IPS-18a (cell line): ENCODE results near the gene TMEM106C.
"Not testable (repeated sequence)": the region's sequence is repeated elsewhere in the genome, so short reads cannot be mapped to it uniquely, and the experiment has no call there.

Source experiments
- H3K27ac ChIP-seq: one replicate; pipeline ENCODE4 v1.5.1; 2013; ENCODE audit warnings: low read length
- H3K27me3 ChIP-seq: one replicate; pipeline ENCODE4 v1.6.1; 2013; ENCODE audit warnings: mild to moderate bottlenecking, low read length; ENCODE audit not compliant: control insufficient read depth, insufficient read depth
- H3K36me3 ChIP-seq: one replicate; pipeline ENCODE4 v1.6.1; 2013; ENCODE audit warnings: low read depth, low read length; ENCODE audit not compliant: control insufficient read depth
- H3K4me1 ChIP-seq: one replicate; pipeline ENCODE4 v1.6.1; 2013; ENCODE audit warnings: low read depth, low read length; ENCODE audit not compliant: control insufficient read depth
- H3K4me3 ChIP-seq: one replicate; pipeline ENCODE4 v1.5.1; 2013; ENCODE audit warnings: low read length
- H3K9ac ChIP-seq: one replicate; pipeline ENCODE4 v1.6.1; 2013; ENCODE audit warnings: mild to moderate bottlenecking, low read length, moderate library complexity
- H3K9me3 ChIP-seq: one replicate; pipeline ENCODE4 v1.6.1; 2013; ENCODE audit warnings: low read depth, low read length; ENCODE audit not compliant: control insufficient read depth

TMEM106C gene

GRCh38 chr12:47954058-47954457 is 9.3 kb upstream of the TMEM106C start:
- Histone ChIP-seq H3K36me3 (no peaks in the 10 kb centered on the region), H3K4me1 (no peaks in the 10 kb centered on the region), H3K4me3 (no peak overlapping the region), H3K9me3 (peaks cover 7% of the 10 kb centered on the region), H3K9ac (no peak overlapping the region), H3K27ac (no peak overlapping the region), H3K27me3 (no peaks in the 10 kb centered on the region)

- Histone ChIP-seq H3K4me1 (no peaks in the 10 kb centered on the region), H3K27me3 (no peaks in the 10 kb centered on the region), H3K9me3 (peaks cover 7% of the 10 kb centered on the region), H3K9ac (no peak overlapping the region), H3K4me3 (no peak overlapping the region), H3K36me3 (no peaks in the 10 kb centered on the region), H3K27ac (no peak overlapping the region)
Measured at GRCh38 chr12:47954467-47955045, 8.8 kb upstream of the TMEM106C start.

DNA sequence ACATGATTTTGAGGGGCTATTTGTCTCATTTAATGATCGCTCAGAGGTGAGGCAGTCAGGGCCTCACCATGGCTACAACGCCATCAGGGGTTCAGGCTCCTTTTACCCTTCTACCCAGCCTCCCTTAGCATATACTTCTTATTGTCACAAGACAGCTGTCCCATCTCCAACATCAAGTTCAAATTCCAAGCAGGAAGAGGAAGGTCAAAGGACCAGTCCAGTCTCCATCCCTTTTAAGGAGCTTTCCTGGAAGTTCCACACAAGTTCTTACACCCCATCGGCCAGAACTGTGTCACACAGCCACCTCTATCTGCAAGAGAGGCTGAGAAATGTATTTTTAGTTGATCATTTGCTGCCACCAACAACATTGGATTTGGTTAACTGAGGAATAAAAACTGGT is 8.3 kb upstream of the TMEM106C start:
- Histone ChIP-seq H3K27ac (no peak overlapping the region), H3K9ac (no peak overlapping the region), H3K36me3 (no peaks in the 10 kb centered on the region), H3K9me3 (peaks cover 7% of the 10 kb centered on the region), H3K27me3 (no peaks in the 10 kb centered on the region), H3K4me3 (no peak overlapping the region), H3K4me1 (no peaks in the 10 kb centered on the region)

DNA sequence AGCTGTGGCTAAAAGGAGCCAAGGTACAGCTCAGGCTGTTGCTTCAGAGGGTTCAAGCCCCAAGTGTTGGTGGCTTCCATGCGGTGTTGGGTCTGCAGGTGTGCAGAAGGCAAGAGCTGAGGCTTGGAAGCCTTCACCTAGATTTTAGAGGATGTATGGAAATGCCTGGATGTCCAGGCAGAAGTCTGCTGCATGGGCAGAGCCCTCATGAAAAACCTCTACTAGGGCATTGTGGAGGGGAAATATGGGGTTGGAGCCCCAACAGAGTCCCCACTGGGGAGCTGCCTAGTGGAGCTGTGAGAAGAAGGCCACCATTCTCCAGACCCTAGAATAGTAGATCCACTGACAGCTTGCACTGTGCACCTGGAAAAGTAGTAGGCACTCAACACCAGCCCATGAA is 5.7 kb upstream of the TMEM106C start:
- not testable (repeated sequence) for H3K4me3 ChIP-seq, H3K27me3 ChIP-seq, H3K27ac ChIP-seq, H3K9me3 ChIP-seq, H3K9ac ChIP-seq, H3K4me1 ChIP-seq, H3K36me3 ChIP-seq

DNA sequence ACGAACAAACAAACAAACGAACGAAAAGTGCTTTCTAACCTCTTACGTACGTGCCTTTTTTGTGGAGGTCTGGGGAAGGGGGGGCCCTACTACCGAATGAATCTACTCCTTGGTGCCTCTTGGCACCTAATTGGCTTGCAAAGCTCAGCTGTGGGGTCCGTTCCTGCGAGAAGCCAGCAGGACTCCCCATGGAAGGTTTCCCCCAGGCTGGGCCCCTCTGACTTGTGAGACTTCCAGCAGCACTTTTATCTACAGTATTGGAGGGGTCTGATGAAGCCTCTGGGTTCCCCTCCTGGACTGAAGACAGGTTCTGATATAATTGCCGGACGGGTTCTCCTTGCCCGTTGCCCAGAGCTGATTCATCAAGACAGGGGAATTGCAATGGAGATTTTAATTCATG is 1.2 kb upstream of the TMEM106C start:
- peaks cover 9% of the 10 kb centered on the region for H3K4me1 ChIP-seq
- H3K27me3 ChIP-seq, result peaks cover 39% of the 10 kb centered on the region
- no peak overlapping the region for H3K4me3 ChIP-seq
- no peaks in the 10 kb centered on the region for H3K36me3 ChIP-seq
- peaks cover 7% of the 10 kb centered on the region for H3K9me3 ChIP-seq
- H3K9ac ChIP-seq, result no peak overlapping the region
- H3K27ac ChIP-seq, result no peak overlapping the region

DNA sequence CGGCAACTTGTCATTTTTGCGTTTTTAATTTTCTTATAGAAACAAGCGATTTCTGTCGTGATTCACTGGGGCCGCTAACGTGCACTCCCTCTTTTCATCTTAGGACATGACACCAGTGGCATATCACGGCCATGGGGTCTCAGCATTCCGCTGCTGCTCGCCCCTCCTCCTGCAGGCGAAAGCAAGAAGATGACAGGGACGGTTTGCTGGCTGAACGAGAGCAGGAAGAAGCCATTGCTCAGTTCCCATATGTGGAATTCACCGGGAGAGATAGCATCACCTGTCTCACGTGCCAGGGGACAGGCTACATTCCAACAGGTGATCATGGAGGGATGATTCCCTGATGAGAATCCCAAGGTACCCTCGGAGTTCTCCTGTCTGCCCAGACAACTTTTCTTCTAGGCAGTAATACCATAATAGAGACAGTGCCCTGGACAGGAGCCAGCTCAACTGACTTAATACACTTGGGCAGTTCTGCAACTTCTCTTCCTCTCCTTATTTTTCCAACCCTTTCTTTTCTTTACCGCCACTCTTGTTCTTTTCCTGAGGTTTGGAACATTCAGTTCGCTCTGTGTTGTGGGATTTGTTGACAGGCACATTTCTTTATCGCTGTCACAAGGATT is 821 bp downstream of the TMEM106C start:
- Histone ChIP-seq H3K36me3 (no peaks in the 10 kb centered on the region), H3K27me3 (peaks cover 39% of the 10 kb centered on the region), H3K9me3 (no peaks in the 10 kb centered on the region), H3K4me1 (peaks cover 9% of the 10 kb centered on the region), H3K9ac (no peak overlapping the region), H3K27ac (no peak overlapping the region), H3K4me3 (peak overlapping the region; percentile 60)

DNA sequence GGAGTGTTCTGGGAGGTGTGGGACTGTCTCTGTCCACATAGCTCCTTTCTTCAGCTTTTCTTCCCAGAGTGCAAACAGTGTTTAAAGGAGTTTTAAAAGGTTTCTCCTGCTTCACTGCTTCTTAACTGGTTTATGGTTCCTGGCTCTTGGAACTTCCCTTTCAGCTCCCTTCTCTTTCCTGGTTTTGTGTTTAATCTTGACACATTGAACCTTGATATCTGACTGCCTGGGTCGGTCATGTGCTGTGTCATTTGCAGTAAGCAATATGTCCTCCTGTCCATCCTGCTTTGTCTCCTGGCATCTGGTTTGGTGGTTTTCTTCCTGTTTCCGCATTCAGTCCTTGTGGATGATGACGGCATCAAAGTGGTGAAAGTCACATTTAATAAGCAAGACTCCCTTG is 2.2 kb downstream of the TMEM106C start:
- Histone ChIP-seq H3K36me3 (no peaks in the 10 kb centered on the region), H3K9me3 (no peaks in the 10 kb centered on the region)

DNA sequence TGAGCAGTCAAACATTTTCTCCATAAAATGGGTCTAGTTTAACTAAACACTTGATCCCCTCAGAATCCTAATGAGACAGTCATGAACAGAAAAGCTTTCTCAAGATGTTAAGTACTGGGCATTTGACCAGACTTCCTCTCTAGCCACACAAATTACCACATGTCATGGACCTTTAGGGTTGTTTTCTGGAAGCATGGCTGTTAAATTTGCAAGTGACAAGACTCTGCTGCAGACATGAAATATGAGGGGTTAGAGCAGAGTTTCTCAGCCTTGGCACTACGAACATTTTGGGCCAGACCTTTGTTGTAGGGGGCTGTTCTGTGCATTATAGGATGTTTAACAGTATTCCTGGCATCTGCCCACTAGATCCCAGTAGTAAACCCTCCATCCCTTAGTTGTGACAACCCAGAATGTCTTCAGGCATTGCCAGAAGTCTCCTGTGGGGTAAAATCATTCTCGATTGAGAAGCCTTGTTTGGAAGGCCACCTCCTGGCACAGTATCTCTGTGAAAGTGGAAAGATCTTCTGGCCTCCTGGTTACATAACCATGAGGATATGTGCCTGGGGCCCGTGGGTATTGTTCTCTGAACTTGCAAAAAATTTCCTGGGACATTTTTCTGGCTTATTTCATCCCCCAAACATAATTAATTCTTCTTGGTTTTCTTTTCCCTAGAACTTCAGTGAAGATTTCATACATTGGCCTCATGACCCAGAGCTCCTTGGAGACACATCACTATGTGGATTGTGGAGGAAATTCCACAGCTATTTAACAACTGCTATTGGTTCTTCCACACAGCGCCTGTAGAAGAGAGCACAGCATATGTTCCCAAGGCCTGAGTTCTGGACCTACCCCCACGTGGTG is 4.3 kb downstream of the TMEM106C start:
- no peaks in the 10 kb centered on the region for H3K36me3 ChIP-seq
- H3K4me1 ChIP-seq, result peaks cover 9% of the 10 kb centered on the region

More for the DNA sequence above, 2.2 kb downstream of the TMEM106C start:
- Histone ChIP-seq H3K27me3 (peaks cover 42% of the 10 kb centered on the region), H3K9ac (no peak overlapping the region), H3K4me3 (no peak overlapping the region), H3K4me1 (peaks cover 9% of the 10 kb centered on the region), H3K27ac (no peak overlapping the region)

DNA sequence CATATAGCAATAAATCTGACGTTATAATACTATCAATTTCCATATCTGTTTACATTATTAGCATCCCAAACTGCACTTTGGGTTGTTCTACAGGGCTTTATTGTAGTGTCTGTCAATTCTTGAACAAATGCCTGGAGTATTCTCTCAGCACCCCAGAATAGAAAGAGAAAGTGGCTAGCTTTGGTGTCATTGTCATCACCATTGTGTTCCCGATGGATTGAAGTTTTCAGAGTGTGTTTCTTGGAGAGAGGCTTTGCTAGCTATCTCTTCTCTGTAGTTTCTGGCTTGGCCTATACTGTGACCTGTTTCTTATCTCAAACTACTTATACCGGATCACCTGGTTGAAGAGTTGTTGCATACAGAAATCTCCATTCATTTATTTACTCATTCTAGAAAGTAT is 6.4 kb downstream of the TMEM106C start:
- H3K9me3 ChIP-seq, result no peaks in the 10 kb centered on the region
- peaks cover 16% of the 10 kb centered on the region for H3K27me3 ChIP-seq
- no peak overlapping the region for H3K27ac ChIP-seq
- H3K4me1 ChIP-seq, result no peaks in the 10 kb centered on the region
- no peaks in the 10 kb centered on the region for H3K36me3 ChIP-seq
- no peak overlapping the region for H3K4me3 ChIP-seq
- H3K9ac ChIP-seq, result no peak overlapping the region

More for the DNA sequence above, 4.3 kb downstream of the TMEM106C start:
- Histone ChIP-seq H3K9ac (no peak overlapping the region), H3K27me3 (peaks cover 34% of the 10 kb centered on the region), H3K27ac (no peak overlapping the region), H3K9me3 (no peaks in the 10 kb centered on the region), H3K4me3 (no peak overlapping the region)

DNA sequence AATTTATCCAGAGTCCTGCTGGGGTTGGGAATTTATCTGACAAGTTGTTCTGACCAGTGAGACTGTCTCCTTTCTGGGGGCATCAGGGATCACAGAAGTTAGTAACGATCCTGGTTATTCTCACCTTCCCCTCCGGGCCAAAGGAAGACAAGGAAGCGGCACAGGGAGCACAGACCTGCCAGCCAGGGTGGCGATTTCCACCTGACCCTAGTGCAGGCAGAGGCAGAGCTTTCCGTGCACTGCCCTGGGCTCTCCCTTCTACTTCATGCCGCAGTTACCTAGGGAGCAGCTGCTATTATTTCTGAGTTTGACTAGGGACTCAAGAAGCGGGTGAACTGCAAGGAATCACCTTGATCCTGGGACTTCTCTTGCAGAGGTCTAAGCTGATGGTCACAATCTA is 7.4 kb downstream of the TMEM106C start:
- H3K4me3 ChIP-seq, result no peak overlapping the region
- no peaks in the 10 kb centered on the region for H3K9me3 ChIP-seq
- H3K36me3 ChIP-seq, result no peaks in the 10 kb centered on the region

DNA sequence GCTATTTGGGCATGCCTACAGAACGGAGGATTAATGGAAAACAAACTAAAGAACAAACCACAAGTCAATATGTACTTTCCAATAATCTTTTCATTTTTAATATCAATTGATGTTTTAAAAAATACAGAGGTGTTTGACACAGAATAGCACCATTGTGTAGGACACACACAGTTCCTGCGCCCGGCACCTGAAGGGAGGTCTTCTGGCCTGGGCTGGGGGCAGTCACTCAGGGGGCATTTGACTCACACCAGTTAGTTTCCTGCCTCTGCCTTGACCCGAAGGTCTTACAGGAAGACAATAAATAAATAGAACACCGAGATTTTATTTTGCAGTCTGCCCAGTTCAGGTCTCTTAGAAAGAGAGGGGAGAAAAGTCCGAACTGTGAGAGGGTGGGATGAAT is 9.5 kb downstream of the TMEM106C start:
- H3K4me1 ChIP-seq, result no peaks in the 10 kb centered on the region
- no peak overlapping the region for H3K9ac ChIP-seq
- no peaks in the 10 kb centered on the region for H3K36me3 ChIP-seq
- no peak overlapping the region for H3K27ac ChIP-seq
- no peak overlapping the region for H3K4me3 ChIP-seq
- H3K9me3 ChIP-seq, result no peaks in the 10 kb centered on the region
- peaks cover 4% of the 10 kb centered on the region for H3K27me3 ChIP-seq

More for the DNA sequence above, 7.4 kb downstream of the TMEM106C start:
- no peaks in the 10 kb centered on the region for H3K4me1 ChIP-seq
- peaks cover 6% of the 10 kb centered on the region for H3K27me3 ChIP-seq
- H3K9ac ChIP-seq, result no peak overlapping the region
- no peak overlapping the region for H3K27ac ChIP-seq
